HCT116 (cell line): ENCODE measurements around the gene R3HDML. TPM values are rescaled to one million over a fixed set of nuclear protein-coding genes. Genes with fewer than 3 reads are reported as not detected.

Experiments used
- ATAC-seq: fragments of 200-7000 bp; cut with Tn5 transposase; 2 replicates; pipeline ENCODE4 v1.9.1; 2020; ENCODE audit warnings: mild to moderate bottlenecking, moderate library complexity
- BruUV-seq: library from RNA; stranded (reverse); fragments of 400-500 nt; replicated peaks from 2 replicates; lab custom pipeline; 2021; lab: Mats Ljungman, UMichigan
- CTCF ChIA-PET: fragments of 300-600 bp; sonication (Branson Sonifier 250); formaldehyde crosslinking; loops from one replicate; lab custom pipeline; 2021; ENCODE audit warnings: antibody characterized with exemption; lab: Charles Lee
- POLR2A ChIA-PET: fragments of 300-600, 350-600 bp; sonication (Branson Sonifier 250); formaldehyde crosslinking; loops from one replicate; lab custom pipeline; 2021; ENCODE audit warnings: antibody characterized with exemption; lab: Charles Lee
- RAD21 ChIA-PET, 2 experiments: fragments of 300-600 bp; sonication (Branson Sonifier 250); formaldehyde crosslinking; loops; one replicate each; lab custom pipeline; 2023; ENCODE audit warnings: low total read pairs in 2 of 2; ENCODE audit not compliant: uncharacterized antibody in 2 of 2, unreplicated experiment in 2 of 2, low non-redundant PET in 1 of 2; lab: Charles Lee
- DNase-seq: peaks from one replicate; pipeline ENCODE4 v3.0.0-alpha.2; 2010; ENCODE audit warnings: low read depth, low spot score
- H2AFZ ChIP-seq: fragments of 200-600 bp; shearing (Covaris generic), sonication (generic); 2 replicates; pipeline ENCODE4 v1.6.1; 2017; ENCODE audit warnings: low read depth, mixed run types, mixed read lengths, antibody characterized with exemption, low read length; ENCODE audit not compliant: poor library complexity, severe bottlenecking
- H3K27ac ChIP-seq: 2 replicates; pipeline ENCODE4 v1.5.1; 2012; ENCODE audit warnings: low read depth, low read length
- H3K27me3 ChIP-seq: fragments of 200-600 bp; sonication (generic); 2 replicates; pipeline ENCODE4 v1.6.1; 2016; ENCODE audit warnings: mixed run types, low read length, mixed read lengths; ENCODE audit not compliant: insufficient read depth
- H3K36me3 ChIP-seq, 2 experiments: fragments of 200-500 bp in 1 of 2; fragments of 200-600 bp in 1 of 2; sonication (Bioruptor generic) in 1 of 2; sonication (generic) in 1 of 2; 2 replicates each; pipeline versions ENCODE4 v1.5.1 to v1.6.1; 2014 to 2016; ENCODE audit warnings: low read length in 2 of 2, inconsistent platforms in 1 of 2, mixed read lengths in 1 of 2, mixed run types in 1 of 2; ENCODE audit not compliant: insufficient read depth in 2 of 2, control insufficient read depth in 1 of 2
- H3K4me1 ChIP-seq, 2 experiments: fragments of 200-600 bp in 1 of 2; sonication (generic) in 1 of 2; 2 replicates each; pipeline versions ENCODE4 v1.5.1 to v1.6.1; 2012 to 2017; ENCODE audit warnings: low read length in 2 of 2, inconsistent platforms in 1 of 2, mild to moderate bottlenecking in 1 of 2, mixed read lengths in 1 of 2, mixed run types in 1 of 2, moderate library complexity in 1 of 2; ENCODE audit not compliant: insufficient read depth in 2 of 2, control insufficient read depth in 1 of 2
- H3K4me2 ChIP-seq: fragments of 200-600 bp; sonication (generic); 2 replicates; pipeline ENCODE4 v1.6.1; 2017; ENCODE audit warnings: mixed run types, low read length, mixed read lengths
- H3K4me3 ChIP-seq, 2 experiments: fragments of 200-600 bp in 1 of 2; sonication (generic) in 1 of 2; replicated peaks in 1 of 2; 2 replicates each; pipeline ENCODE4 v1.5.1; 2011 to 2016; ENCODE audit warnings: low read length in 2 of 2, control low read depth in 1 of 2, low read depth in 1 of 2, mild to moderate bottlenecking in 1 of 2, mixed read lengths in 1 of 2, mixed run types in 1 of 2
- H3K79me2 ChIP-seq: fragments of 200-600 bp; sonication (generic); 2 replicates; pipeline ENCODE4 v1.6.1; 2017; ENCODE audit warnings: mild to moderate bottlenecking, mixed run types, low read length, moderate library complexity, mixed read lengths; ENCODE audit not compliant: insufficient read depth
- H3K9ac ChIP-seq: fragments of 200-600 bp; sonication (generic); 2 replicates; pipeline ENCODE4 v1.6.1; 2016; ENCODE audit warnings: low read length, mixed read lengths
- H3K9me2 ChIP-seq: fragments of 200-600 bp; sonication (generic), shearing (Covaris generic); 2 replicates; pipeline ENCODE4 v1.6.1; 2017; ENCODE audit warnings: mixed run types, mild to moderate bottlenecking, moderate library complexity; ENCODE audit not compliant: insufficient read depth
- H3K9me3 ChIP-seq, 2 experiments: fragments of 200-500 bp in 1 of 2; fragments of 200-600 bp in 1 of 2; sonication (Bioruptor generic) in 1 of 2; sonication (generic) in 1 of 2; 2 replicates each; pipeline ENCODE4 v1.6.1; 2014 to 2017; ENCODE audit warnings: low read length in 2 of 2, mixed read lengths in 2 of 2, inconsistent platforms in 1 of 2, low read depth in 1 of 2, mild to moderate bottlenecking in 1 of 2, mixed run types in 1 of 2, moderate library complexity in 1 of 2; ENCODE audit not compliant: control insufficient read depth in 1 of 2, insufficient read depth in 1 of 2
- H4K20me1 ChIP-seq: fragments of 200-600 bp; sonication (generic), shearing (Covaris generic); 2 replicates; pipeline ENCODE4 v1.6.1; 2017; ENCODE audit warnings: mixed run types, mild to moderate bottlenecking, moderate library complexity; ENCODE audit not compliant: insufficient read depth
- CBX3 ChIP-seq: IDR thresholded peaks from 2 replicates; pipeline ENCODE4 v1.6.1; 2012; ENCODE audit warnings: low read depth
- CEBPB ChIP-seq: IDR thresholded peaks from 2 replicates; pipeline ENCODE4 v1.6.1; 2012; ENCODE audit warnings: low read depth
- EZH2 ChIP-seq: fragments of 200-600 bp; sonication (generic); IDR thresholded peaks from 2 replicates; pipeline ENCODE4 v1.6.1; 2017; ENCODE audit warnings: antibody characterized with exemption, mixed run types
- FOSL1 ChIP-seq: IDR thresholded peaks from 2 replicates; pipeline ENCODE4 v1.6.1; 2012; ENCODE audit warnings: low read depth
- JUND ChIP-seq: IDR thresholded peaks from 2 replicates; pipeline ENCODE4 v1.6.1; 2012
- MAX ChIP-seq: IDR thresholded peaks from 2 replicates; pipeline ENCODE4 v1.6.1; 2012
- POLR2A ChIP-seq: IDR thresholded peaks from 2 replicates; pipeline ENCODE4 v1.7.0; 2011; ENCODE audit warnings: borderline replicate concordance; ENCODE audit not compliant: insufficient read depth, insufficient read length; ENCODE audit errors: extremely low read depth
- POLR2AphosphoS5 ChIP-seq: IDR thresholded peaks from 2 replicates; pipeline ENCODE4 v1.6.1; 2011; ENCODE audit warnings: mild to moderate bottlenecking, low read depth, low read length, moderate library complexity
- YY1 ChIP-seq: IDR thresholded peaks from 2 replicates; pipeline ENCODE4 v1.6.1; 2011; ENCODE audit warnings: low read length, low read depth, moderate library complexity, mild to moderate bottlenecking; ENCODE audit not compliant: insufficient replicate concordance; ENCODE audit errors: extremely low read depth
- ZBTB33 ChIP-seq: IDR thresholded peaks from 2 replicates; pipeline ENCODE4 v1.6.1; 2011; ENCODE audit warnings: mild to moderate bottlenecking, low read length, moderate library complexity; ENCODE audit not compliant: insufficient replicate concordance; ENCODE audit errors: extremely low read depth
- intact Hi-C: fragments of 100-400 bp; cut with micrococcal nuclease; formaldehyde crosslinking; loops from 2 replicates; pipeline ENCODE4 v1.10.0; 2022
- total RNA-seq: library from RNA; stranded (reverse); gene quantifications from one replicate; pipeline ENCODE4 v1.2.1, GENCODE V29; 2021; ENCODE audit not compliant: unreplicated experiment
- TF ChIP-seq, protein P1 (sequence below), 3 experiments: fragments of 200-600 bp in 1 of 3; sonication (generic) in 1 of 3; IDR thresholded peaks in 2 of 3; conservative IDR thresholded peaks in 1 of 3; 2 replicates each; pipeline ENCODE4 v1.5.1; 2012 to 2017; ENCODE audit warnings: low read depth in 2 of 3, low read length in 2 of 3, antibody characterized with exemption in 1 of 3, borderline replicate concordance in 1 of 3, control low read depth in 1 of 3, mild to moderate bottlenecking in 1 of 3, mixed read lengths in 1 of 3, mixed run types in 1 of 3, moderate library complexity in 1 of 3; ENCODE audit not compliant: insufficient read depth in 1 of 3

R3HDML gene
- total RNA-seq, 1 experiment from 2014 or later: not detected

DNA sequence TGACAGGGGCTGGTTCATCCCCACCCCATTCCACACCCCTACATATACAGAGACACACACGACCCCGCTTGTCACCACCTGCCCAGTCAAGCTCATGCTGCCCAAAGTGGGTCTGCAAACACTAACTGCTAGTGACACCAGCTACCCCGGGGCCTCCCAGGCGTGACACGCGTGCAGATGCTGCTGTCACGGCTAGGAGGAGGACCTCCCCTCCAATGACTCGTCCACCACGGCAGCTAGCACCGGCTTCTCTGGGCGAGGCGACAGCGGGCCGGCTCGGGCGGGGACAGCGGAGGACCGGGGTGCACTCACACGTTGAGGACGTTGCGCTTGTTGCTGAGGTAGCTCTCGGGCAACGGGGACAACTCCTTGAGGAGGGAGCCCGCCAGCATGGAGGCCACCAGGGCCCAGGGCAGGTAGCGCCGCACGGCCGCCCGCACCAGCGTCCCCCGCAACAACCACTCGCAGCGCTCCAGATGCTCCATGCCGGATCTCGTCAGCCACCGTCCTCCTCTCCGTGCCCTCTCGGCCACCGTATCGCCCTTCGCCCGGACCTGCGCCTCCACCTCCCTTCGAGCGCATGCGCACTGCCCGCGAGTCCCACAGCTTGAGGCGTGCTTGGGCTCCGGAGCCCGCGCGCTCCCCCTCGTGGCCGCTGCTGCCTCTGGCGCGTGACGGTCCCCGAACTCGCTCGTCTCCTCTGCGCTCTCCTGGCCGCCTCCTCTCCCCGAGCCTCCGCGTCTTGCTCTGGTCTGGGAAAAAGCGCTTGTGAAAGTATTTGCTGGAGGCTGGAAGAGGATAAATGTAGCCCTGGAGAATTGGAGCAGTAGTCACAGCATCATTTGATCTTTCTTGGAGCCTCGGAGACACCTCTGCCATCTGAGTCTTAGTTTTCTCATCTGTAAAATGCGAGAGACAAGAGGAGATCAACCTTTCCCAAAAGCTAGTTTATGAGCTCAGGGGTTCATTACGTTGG, 25.9 kb upstream of the R3HDML start, which contains the start of gene FITM2 (continued):
- peak; percentile 82 for TF ChIP-seq ZBTB33

- Histone ChIP-seq H3K9ac (no peak overlapping the region), H4K20me1 (no peaks in the 10 kb centered on the region), H3K9me3 (no peaks in the 10 kb centered on the region), H3K79me2 (peaks cover 9% of the 10 kb centered on the region; the same call in 1 of the 2 replicates), H3K27me3 (no peaks in the 10 kb centered on the region), H3K36me3 (no peaks in the 10 kb centered on the region), H3K4me3 (no peak overlapping the region), H3K4me2 (no peak overlapping the region), H3K9me2 (no peaks in the 10 kb centered on the region), H3K27ac (no peak overlapping the region), H2AFZ (no peak overlapping the region), H3K4me1 (peaks cover 8 to 9% of the 10 kb centered on the region in 2 experiments; a peak in 3 of 4 replicates)
- no peak for DNase-seq
- ChIA-PET CTCF (interaction anchor here (0.8 kb wide), 1 partner anchor 67 kb away, joined by 3 read pairs; no protein-coding TSS in a partner anchor), POLR2A (no interaction called here), RAD21 (interaction anchor here in 1 of 2 experiments (0.9 kb wide), 1 partner anchor 98 kb away, joined by 3 read pairs; no protein-coding TSS in a partner anchor)
- TF ChIP-seq EZH2: no peak
- no peak for TF ChIP-seq FOSL1
- TF ChIP-seq CBX3: no peak
- TF ChIP-seq, protein P1, sequence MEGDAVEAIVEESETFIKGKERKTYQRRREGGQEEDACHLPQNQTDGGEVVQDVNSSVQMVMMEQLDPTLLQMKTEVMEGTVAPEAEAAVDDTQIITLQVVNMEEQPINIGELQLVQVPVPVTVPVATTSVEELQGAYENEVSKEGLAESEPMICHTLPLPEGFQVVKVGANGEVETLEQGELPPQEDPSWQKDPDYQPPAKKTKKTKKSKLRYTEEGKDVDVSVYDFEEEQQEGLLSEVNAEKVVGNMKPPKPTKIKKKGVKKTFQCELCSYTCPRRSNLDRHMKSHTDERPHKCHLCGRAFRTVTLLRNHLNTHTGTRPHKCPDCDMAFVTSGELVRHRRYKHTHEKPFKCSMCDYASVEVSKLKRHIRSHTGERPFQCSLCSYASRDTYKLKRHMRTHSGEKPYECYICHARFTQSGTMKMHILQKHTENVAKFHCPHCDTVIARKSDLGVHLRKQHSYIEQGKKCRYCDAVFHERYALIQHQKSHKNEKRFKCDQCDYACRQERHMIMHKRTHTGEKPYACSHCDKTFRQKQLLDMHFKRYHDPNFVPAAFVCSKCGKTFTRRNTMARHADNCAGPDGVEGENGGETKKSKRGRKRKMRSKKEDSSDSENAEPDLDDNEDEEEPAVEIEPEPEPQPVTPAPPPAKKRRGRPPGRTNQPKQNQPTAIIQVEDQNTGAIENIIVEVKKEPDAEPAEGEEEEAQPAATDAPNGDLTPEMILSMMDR (IDR thresholded peaks at IDR 0.05 in 2 of 3, conservative IDR thresholded peaks at IDR 0.05 in 1 of 3; ENCODE audit: borderline replicate concordance in 1 of 3, insufficient read depth in 1 of 3, low read depth in 2 of 3, low read length in 2 of 3): no peak
- TF ChIP-seq JUND: no peak
- no peak for TF ChIP-seq MAX
- no peak for TF ChIP-seq POLR2A
- TF ChIP-seq YY1: no peak
- TF ChIP-seq CEBPB: no peak
- no peak for TF ChIP-seq POLR2AphosphoS5
- intact Hi-C loops: loop anchor here (10.0 kb wide), 1 partner anchor 150 kb away; no protein-coding TSS in a partner anchor
- no peak for ATAC-seq
- BruUV-seq: no TSS peak
Measured at GRCh38 chr20:44314870-44315269, 22.0 kb upstream of the R3HDML start.
